ENCODE results near the gene NTSR1. TPM values are rescaled to one million over a fixed set of nuclear protein-coding genes. Genes with fewer than 3 reads are reported as not detected.

The NTSR1 gene
- total and polyA plus RNA-seq, 2 of the 13 experiments (the other 11 are each of a cell fraction or from before 2014, with no cell fraction given): 0.09 to 0.12 TPM

GRCh38 chr20:62804021-62804626, 95.5 kb downstream of the NTSR1 start (continued):
- TF ChIP-seq GMEB1 (CRISPR knock-in tag; IDR thresholded peaks at IDR 0.05; ENCODE audit: borderline replicate concordance): peak; percentile 42; the same call in 1 of the 2 replicates
- TF ChIP-seq SP4 (CRISPR knock-in tag; IDR thresholded peaks at IDR 0.05): no peak
- peak; percentile 6; the same call in 1 of the 2 replicates for TF ChIP-seq SAP130 (CRISPR knock-in tag; IDR thresholded peaks at IDR 0.05; ENCODE audit: low read depth)
- no peak for TF ChIP-seq ELF3 (CRISPR knock-in tag; IDR thresholded peaks at IDR 0.05)
- 0 out of 2 replicates have a peak, but pooled peaks have one; percentile 5 for TF ChIP-seq ZNF331 (CRISPR knock-in tag; IDR thresholded peaks at IDR 0.05)
- peak; percentile 21; the same call in 1 of the 2 replicates for TF ChIP-seq TAF1 (CRISPR knock-in tag; IDR thresholded peaks at IDR 0.05)
- TF ChIP-seq, protein P1, sequence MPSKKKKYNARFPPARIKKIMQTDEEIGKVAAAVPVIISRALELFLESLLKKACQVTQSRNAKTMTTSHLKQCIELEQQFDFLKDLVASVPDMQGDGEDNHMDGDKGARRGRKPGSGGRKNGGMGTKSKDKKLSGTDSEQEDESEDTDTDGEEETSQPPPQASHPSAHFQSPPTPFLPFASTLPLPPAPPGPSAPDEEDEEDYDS (CRISPR knock-in tag; IDR thresholded peaks at IDR 0.05): no peak
- no peak for TF ChIP-seq ZNF30 (CRISPR knock-in tag; IDR thresholded peaks at IDR 0.05)
- no peak for TF ChIP-seq PPARG (CRISPR knock-in tag; conservative IDR thresholded peaks at IDR 0.05)
- TF ChIP-seq TCF12 (IDR thresholded peaks at IDR 0.05): no peak
- 0 out of 2 replicates have a peak, but pooled peaks have one; percentile 6 for TF ChIP-seq TCF12 (CRISPR knock-in tag; IDR thresholded peaks at IDR 0.05)
- TF ChIP-seq ZNF354B (CRISPR knock-in tag; IDR thresholded peaks at IDR 0.05): 0 out of 2 replicates have a peak, but pooled peaks have one; percentile 2
- TF ChIP-seq, protein P2, sequence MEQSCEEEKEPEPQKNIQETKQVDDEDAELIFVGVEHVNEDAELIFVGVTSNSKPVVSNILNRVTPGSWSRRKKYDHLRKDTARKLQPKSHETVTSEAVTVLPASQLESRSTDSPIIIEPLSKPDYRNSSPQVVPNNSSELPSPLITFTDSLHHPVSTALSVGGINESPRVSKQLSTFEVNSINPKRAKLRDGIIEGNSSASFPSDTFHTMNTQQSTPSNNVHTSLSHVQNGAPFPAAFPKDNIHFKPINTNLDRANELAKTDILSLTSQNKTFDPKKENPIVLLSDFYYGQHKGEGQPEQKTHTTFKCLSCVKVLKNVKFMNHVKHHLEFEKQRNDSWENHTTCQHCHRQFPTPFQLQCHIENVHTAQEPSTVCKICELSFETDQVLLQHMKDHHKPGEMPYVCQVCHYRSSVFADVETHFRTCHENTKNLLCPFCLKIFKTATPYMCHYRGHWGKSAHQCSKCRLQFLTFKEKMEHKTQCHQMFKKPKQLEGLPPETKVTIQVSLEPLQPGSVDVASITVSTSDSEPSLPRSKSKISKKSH (CRISPR knock-in tag; IDR thresholded peaks at IDR 0.05; ENCODE audit: borderline replicate concordance): no peak; the same call in 1 of the 2 replicates
- no peak for TF ChIP-seq ATRX (CRISPR knock-in tag; IDR thresholded peaks at IDR 0.05; ENCODE audit: borderline replicate concordance)
- TF ChIP-seq MIER3 (CRISPR knock-in tag; IDR thresholded peaks at IDR 0.05; ENCODE audit: borderline replicate concordance): no peak
- no peak for TF ChIP-seq ZFP90 (CRISPR knock-in tag; IDR thresholded peaks at IDR 0.05; ENCODE audit: borderline replicate concordance)
- TF ChIP-seq, protein P3, sequence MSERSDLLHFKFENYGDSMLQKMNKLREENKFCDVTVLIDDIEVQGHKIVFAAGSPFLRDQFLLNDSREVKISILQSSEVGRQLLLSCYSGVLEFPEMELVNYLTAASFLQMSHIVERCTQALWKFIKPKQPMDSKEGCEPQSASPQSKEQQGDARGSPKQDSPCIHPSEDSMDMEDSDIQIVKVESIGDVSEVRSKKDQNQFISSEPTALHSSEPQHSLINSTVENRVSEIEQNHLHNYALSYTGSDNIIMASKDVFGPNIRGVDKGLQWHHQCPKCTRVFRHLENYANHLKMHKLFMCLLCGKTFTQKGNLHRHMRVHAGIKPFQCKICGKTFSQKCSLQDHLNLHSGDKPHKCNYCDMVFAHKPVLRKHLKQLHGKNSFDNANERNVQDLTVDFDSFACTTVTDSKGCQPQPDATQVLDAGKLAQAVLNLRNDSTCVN (CRISPR knock-in tag; IDR thresholded peaks at IDR 0.05; ENCODE audit: borderline replicate concordance): no peak
- TF ChIP-seq XBP1 (CRISPR knock-in tag; IDR thresholded peaks at IDR 0.05): no peak
- 0 out of 2 replicates have a peak, but pooled peaks have one; percentile 44 for TF ChIP-seq ZNF580 (CRISPR knock-in tag; IDR thresholded peaks at IDR 0.05; ENCODE audit: borderline replicate concordance, low read depth)
- TF ChIP-seq ZNF44 (CRISPR knock-in tag; IDR thresholded peaks at IDR 0.05): peak; percentile 93; the same call in 1 of the 2 replicates
- peak; percentile 80 for TF ChIP-seq ZNF430 (CRISPR knock-in tag; IDR thresholded peaks at IDR 0.05)
- no peak for TF ChIP-seq ZNF431 (CRISPR knock-in tag; IDR thresholded peaks at IDR 0.05; ENCODE audit: borderline replicate concordance, low read depth)
- no peak for TF ChIP-seq RCOR2 (CRISPR knock-in tag; IDR thresholded peaks at IDR 0.05)
- no peak for TF ChIP-seq MXD1 (CRISPR knock-in tag; IDR thresholded peaks at IDR 0.05)
